Endometrial microvascular endothelial cells (primary cell): ENCODE results near the gene DDI2. TPM values are rescaled to one million over a fixed set of nuclear protein-coding genes. Genes with fewer than 3 reads are reported as not detected.
"Not testable (repeated sequence)": the region's sequence is repeated elsewhere in the genome, so short reads cannot be mapped to it uniquely, and the experiment has no call there.

Source experiments
- in situ Hi-C: cut with HindIII; loops from 2 replicates; pipeline ENCODE4 v1.10.0; 2017; ENCODE audit warnings: low sequenced_read_pairs, low pct_unique_long_range_greater_than_20kb; ENCODE audit errors: inconsistent ontology term
- total RNA-seq: library from RNA; depleted of rRNA; stranded (reverse); fragments of >200 nt; gene quantifications from one replicate; pipeline ENCODE4 v1.2.3, GENCODE V29; 2015; ENCODE audit errors: inconsistent ontology term

DDI2 gene
- total RNA-seq, 1 donor from 2014 or later, result 5.8 TPM

DNA sequence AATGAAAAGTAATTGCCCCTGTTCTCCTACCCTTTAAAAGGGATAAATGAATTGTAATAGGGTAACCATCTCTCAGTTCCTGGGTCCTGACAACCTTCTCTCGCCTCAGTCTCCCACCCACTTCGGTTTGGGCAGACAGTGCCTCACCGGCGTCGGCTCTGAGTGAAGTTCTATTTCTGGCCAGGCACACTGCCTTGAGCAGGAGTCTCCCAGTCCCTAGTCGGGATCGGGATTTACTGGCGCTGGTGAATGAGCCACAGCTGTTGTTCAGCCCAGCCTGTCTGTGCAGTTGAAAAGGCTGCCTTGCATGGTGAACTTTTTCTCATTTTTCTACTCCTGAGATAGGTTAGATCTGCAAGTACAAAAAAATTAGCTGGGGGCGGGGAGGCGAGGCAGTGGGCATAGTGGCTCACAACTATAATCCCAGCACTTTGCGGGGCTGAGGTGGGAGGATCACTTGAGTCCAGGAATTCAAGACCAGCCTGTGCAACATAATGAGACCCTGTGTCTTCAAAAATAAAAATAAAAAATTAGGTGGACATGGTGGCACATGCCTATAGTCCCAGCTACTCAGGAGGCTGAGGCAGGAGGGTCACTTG is 74.3 kb downstream of the DDI2 start:
- in situ Hi-C loops, result no loop called here

DNA sequence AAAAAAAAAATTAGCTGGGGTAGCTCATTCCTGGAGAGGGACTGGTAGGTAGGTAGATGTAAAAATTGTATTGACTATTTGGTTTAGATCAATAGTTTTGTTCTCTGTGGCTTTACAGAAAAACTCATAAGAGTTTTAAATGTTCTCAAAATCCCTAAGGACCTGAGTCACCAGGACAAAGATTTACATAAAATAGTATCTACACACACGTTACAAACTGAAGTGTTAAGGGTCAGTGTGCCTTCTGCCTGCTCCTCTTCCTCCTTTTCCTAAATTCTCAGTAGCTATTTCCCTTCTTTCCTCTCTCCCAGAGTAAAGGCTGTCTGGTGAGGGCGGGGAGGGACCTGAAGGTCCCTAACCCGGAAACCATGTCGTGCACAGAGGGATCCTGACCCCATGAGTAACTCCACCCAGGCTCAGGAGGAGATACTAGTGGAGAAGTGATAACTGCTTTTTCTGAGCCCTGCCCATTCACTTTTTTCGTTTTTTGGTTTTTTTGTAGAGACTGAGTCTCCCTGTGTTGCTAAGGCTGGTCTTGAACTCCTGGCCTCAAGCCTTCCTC is 74.9 kb downstream of the DDI2 start:
- in situ Hi-C loops, result no loop called here

DNA sequence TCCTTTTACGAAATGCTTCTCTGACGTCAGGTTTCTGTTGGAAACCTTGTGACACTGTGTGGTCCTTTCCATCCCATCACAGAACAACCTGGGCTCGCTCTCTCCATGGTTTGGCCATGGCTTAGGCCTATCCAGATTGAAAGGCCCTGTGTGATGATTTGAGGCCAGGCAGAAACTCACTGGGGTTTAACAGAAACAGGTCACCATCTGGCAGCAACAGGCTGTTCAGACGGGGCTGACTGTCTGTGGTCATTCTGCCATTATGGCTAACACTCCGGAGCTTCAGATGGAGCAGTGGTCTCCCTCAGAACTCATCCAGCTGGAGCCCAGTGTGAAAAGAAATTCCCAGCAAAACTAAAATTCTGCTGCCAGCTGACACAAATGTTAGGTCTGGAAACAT is 76.1 kb downstream of the DDI2 start:
- in situ Hi-C loops, result no loop called here

DNA sequence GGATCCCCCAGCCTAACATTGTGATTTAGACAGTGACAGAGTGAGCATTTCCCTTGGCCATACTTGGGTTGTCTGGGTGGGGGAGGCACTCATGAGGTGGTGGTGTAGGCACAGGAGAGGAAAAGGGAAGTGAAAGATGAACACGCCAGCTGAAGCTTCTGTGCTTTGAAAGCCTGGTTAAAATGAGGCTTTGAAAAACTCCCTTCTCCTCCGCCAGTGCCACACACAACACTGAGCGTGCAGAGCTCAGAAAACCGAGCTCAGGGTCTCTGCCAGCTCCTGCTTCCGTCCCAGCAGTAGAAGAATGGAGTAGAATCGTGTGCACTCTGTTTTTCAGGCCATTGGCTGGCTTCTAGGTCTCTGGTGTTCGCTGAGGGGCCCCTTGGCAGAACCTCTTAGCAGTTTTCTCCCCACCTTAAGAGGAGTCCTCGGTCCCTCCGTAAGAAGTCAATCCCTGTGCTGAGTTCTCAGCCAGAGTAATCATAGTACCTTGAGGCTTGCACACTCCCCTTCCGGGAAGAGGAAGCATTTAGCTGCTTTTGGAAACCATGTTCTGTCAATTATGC is 79.8 kb downstream of the DDI2 start:
- in situ Hi-C loops, result no loop called here

DNA sequence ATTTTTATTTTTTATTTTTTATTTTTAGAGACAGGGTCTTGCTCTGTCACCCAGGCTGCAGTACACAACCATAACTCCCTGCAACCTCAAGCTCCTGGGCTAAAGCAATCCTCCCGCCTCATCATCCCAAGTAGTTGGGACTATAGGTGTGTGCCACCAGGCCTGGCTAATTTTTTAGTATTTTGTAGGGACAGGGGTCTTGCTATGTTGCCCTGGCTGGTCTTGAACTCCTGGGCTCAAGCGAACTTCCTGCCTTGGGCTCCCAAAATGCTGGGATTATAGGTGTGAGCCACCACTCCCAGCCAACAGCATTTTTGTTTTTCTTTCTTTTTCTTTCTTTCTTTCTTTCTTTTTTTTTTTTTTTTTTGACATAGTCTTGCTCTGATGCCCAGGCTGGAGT is 80.9 kb downstream of the DDI2 start:
- in situ Hi-C loops, result no loop called here

DNA sequence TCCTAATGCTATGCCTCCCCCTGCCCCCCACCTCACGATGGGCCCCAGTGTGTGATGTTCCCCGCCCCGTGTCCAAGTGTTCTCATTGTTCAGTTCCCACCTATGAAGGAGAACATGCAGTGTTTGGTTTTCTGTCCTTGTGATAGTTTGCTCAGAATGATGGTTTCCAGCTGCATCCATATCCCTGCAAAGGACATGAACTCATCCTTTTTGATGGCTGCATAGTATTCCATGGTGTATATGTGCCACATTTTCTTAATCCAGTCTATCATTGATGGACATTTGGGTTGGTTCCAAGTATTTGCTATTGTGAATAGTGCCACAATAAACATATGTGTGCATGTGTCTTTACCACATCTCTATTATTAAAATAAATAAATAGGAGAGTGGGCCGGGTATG is 82.1 kb downstream of the DDI2 start:
- in situ Hi-C loops, result not testable (repeated sequence)

DNA sequence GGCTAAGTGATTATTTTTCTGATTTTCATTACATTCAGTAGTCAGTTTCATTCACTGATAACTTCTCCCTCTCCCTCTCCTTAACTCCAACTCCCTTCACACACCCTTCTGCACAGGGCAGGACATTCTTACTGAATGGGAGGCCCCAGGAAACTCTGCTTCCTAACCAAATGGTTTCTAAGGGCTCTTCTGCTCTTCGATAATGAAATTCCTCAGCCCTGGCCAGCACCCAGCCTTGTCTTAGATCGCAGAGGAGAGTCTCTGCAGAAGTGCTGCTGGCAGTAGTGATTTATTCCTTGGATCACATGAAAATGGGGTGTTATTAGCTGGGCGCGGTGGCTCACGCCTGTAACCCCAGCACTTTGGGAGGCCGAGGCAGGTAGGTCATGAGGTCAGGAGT is 83.2 kb downstream of the DDI2 start:
- in situ Hi-C loops, result no loop called here

DNA sequence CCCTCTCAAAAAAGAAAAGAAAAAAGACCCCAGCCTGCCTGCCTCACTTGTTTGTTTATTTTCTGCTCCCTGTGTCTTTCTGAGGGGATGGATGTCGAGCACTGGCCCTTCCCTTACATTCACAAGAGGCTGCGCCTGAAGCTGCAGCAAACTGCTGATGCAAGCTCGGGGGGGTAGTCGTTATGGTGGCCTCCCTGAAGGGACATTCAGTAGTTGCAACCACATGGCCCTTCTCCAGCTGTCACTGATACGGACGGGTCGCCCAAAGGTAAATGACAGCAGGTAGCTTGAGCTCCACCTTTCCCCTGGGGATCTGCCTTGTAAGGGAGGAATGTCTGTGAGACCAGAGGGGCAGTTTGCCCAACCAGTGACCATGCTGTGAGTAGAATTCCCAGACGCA is 84.5 kb downstream of the DDI2 start:
- in situ Hi-C loops, result no loop called here

DNA sequence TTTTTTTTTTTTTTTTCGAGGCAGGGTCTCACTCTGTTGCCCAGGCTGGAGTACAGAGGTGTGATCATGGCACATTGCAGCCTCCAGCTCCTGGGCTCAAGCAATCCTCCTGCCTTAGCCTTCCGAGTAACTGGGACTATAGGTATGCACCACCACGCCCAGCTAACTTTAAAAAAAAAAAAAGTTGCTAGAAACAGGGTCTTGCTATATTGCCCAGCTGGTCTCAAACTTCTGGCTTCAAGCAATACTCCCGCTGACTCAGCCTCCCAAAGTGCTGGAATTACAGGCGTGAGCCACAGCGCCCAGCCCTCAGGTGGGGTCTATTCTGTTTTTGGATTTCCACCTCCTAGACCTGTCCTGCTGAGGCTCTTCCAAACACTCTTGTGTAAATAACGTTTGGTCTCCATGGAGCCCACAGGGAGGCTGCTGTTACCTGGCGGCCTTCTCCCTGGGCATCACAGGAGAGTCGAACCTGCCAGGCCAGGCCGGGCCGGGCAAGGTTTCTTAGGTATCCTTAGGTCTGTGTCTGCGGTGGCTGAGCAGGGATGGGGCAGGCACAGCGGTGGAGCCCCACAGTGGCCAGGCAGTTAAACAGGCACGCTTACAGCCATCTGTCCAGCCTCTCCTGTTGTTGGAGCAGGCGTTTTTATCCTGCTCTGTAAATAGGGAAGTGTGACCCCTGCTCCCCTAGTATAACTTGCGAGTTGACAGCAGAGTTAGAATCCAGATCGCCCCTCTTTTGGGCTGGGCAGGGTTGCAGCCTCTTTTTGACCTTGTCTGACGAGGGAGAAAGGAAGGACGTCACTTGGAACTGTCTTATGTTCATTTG is 85.7 kb downstream of the DDI2 start:
- in situ Hi-C loops, result no loop called here

DNA sequence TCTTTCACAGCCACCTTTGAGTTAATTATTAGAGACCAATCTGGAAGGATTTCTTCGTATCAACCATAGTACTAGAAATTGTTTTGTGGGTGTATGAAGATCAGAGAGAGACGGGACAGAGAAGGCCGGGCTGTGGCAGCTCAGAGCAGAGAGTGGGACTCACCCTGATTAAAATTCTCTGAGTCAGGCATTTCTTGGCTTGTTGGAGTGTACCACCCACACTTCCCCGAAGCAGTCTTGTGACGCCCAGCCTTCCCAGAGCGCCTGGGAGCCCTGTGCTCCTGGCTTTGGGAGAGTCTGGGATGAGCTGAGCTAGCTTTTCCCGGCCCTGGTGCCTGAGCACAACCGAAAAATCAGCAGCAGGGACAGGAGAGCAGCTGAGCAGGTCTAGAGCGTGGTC is 86.3 kb downstream of the DDI2 start:
- in situ Hi-C loops, result no loop called here

DNA sequence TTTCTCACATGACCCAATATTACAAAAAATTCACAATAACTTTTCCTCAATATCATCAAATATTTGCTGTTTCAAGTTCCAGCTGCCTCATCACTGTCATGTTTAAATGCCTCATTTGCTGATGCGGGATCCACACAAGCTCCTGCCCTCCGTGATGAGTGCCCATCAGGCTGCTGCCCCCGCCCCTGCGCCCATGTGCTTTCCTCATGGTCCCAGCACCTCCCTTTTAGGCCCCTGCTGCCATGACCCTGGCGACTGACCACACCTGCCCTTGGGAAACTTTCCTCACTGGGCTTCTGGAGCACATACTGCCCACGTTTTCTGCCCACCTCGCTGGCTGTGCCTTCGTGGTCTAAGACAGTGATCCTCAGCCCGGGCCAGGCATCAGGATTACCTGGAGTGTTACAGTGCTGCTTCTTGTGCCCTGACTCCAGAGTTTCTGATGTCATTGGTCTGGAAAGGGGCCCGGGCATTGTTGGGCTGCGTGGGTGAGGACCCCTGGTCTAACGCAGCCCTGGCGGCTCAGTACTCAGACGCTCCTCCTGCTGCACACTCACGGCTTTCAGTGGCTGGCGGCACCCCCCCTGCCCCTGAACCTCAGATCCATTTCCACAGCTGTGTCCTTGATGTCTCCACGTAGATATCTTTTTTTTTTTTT is 87.4 kb downstream of the DDI2 start:
- in situ Hi-C loops, result no loop called here

DNA sequence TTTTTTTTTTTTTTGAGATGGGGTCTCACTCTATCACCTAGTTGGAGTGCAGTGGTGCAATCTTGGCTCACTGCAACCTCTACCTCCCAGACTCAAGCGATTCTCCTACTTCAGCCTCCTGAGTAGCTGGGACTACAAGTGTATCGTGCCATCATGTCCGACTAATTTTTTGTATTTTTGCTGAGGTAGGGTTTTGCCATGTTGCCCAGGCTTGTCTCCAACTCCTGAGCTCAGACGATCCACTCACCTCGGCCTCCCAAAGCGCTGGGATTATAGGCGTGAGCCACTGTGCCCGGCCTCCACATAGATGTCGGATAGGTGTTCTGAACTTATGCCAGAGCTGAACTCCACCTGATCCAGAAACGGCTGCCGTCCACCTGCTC is 87.9 kb downstream of the DDI2 start:
- in situ Hi-C loops, result no loop called here

DNA sequence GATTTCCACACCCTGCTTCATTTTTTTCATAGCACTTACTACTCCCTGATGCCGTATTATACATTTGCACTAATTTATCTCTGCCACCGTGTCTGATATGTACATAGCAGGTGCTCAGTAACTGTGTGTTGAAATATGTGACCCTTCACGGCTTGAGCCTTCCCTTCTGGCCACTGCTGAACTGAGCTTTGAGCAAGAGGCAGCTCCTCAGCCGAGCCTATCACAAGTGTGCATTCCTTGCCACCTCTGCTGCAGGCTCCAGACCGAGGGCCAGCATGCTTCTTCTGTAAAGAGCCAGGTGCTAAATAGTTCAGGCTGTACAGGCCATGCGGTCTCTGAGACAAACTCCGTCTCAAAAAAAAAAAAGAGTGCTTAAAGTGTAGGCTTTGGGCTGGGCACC is 89.5 kb downstream of the DDI2 start:
- in situ Hi-C loops, result no loop called here

DNA sequence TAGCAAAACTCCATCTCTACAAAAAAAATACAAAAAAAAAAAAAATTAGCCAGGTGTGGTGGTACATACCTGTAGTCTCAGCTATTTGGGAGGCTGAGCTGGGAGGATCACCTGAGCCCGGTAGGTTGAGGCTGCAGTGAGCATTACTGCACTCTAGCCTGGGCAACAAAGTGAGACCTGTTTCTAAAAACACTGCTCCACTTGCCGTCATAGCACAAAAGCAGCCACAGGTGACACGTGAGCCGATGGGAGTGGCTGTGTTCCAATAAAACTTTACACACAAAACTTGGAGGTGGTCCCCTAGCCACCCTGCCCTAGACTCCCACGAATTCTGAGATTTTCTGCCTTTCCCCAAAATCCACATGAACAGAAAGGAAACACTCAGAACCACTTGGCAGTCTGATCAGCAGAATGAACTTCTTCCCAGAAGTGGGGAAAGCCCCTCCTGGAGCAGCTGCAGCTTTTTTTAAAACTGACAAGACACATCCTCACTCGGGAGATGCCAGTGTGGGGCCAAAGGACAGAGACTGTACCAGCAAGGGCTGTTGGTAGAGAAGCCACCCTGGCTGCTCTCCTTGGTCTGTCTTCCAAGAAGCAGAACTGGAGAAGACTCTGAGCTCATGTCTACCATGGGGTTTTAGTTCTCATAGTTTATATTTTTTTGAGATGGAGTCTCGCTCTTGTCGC is 90.1 kb downstream of the DDI2 start:
- in situ Hi-C loops, result no loop called here

DNA sequence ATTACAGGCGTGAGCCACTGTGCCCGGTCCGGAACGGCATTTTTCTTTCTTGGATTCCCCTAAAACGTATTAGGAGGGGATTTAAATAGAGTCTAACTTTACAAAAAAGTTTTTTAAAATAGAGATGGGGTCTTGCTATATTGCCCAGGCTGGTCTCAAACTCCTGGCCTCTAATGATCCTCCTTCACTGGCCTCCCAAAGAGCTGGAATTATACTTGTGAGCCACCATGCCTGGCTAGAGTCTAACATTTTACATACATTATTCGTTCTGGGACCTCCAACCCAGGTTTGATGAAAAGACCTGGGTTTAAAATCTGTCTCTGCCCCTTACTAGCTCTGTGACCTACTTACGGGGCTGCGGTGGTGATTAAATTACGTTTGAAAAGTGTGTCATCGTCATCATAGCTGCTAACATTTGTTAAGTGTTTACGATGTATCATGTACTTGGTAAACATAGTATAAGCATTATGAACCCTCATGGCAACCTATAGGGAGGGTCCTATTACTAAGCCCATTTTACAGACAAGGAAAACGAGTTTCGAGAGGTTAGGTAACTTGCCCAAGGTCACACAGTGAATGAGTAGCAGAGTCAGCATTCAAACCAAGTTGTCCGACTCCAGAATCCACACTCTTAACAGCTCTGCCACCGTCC is 91.4 kb downstream of the DDI2 start:
- in situ Hi-C loops, result no loop called here

DNA sequence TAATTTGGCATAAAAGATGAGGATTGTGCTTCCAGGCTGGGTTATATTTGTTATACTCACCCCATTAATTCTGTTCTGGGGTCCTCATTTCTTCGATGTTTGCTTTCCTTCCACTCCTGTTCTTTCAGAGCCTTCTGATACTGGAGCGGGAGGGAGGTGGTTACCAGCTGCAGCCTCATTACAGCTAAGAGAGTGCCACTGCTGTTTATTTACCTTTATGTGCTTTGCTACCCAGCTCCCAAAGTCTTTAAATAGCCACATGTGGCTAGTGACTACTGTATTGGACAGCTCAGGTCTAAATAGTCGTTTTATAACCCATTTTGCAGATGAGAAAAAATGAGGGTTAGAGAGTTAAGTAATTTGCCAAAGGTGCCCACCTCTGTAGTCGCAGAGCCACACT is 92.0 kb downstream of the DDI2 start:
- in situ Hi-C loops, result no loop called here

DNA sequence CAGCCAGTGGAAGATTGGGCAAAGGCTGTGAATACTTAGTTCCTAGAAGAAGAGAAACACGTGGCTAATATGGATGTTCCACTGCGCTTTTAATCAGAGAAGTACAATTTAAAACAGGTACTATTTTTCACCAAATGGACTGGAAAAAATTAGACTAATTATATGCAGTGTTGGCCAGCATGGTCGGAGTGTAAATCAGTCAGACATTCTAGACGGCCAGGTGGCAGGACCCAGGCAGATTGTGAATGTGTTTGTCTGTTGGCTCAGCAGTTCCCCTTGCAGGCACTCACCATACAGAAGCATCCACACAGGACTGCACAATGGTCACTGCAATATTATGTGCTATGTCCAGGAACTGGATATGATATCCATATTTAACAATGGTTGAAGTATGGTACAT is 94.9 kb downstream of the DDI2 start:
- in situ Hi-C loops, result no loop called here

DNA sequence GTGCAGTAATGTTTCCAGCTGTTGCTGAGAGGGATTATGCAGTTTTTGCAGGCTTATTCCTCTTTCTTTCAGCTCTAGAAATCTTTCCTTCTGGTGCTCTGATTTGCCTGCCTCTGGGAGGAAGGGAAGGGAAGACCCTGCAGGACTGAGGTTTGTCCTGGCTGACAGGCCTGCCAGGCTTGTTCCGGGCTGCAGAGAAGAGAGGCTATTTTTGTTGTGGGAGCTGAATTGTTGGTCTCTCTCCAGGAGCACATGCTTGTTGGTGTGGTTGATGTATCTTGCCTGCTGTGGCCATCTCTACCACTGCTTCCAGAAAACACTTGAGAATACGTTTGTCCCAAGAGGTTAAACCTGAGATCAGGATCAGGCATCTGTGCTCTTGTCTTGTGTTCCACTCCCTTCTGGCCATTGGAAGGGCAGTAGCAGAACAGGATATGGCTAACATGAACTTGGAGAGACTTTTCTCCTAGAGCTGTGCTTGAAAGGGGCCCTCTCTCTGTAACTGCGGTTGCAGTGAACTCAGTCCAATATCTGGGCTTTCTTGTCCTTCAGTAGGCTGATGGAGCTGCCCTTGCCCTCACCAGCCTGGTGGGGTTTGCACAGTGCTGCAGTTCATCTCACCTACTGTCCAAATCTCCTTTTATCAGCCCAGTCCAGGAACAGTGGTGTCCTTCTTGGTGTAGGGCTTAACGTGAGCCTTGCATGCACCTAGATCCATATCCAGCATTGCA is 97.3 kb downstream of the DDI2 start:
- in situ Hi-C loops, result no loop called here
